Stimulated activated CD8-positive, alpha-beta memory T cell treated with anti-CD3 and anti-CD28 coated beads, Interleukin-4, amount 100 ng/mL, for 4 hours (primary cell): ENCODE results near the gene IQSEC3.
A peak's percentile ranks its signal among the peaks of the same experiment; 100 is the strongest.

Experiments used
- DNase-seq, 2 donors: peaks; one replicate each; pipeline ENCODE4 v3.0.0-alpha.2; 2020; ENCODE audit warnings: low read depth in 2 of 2, low spot score in 1 of 2

Gene IQSEC3

DNA sequence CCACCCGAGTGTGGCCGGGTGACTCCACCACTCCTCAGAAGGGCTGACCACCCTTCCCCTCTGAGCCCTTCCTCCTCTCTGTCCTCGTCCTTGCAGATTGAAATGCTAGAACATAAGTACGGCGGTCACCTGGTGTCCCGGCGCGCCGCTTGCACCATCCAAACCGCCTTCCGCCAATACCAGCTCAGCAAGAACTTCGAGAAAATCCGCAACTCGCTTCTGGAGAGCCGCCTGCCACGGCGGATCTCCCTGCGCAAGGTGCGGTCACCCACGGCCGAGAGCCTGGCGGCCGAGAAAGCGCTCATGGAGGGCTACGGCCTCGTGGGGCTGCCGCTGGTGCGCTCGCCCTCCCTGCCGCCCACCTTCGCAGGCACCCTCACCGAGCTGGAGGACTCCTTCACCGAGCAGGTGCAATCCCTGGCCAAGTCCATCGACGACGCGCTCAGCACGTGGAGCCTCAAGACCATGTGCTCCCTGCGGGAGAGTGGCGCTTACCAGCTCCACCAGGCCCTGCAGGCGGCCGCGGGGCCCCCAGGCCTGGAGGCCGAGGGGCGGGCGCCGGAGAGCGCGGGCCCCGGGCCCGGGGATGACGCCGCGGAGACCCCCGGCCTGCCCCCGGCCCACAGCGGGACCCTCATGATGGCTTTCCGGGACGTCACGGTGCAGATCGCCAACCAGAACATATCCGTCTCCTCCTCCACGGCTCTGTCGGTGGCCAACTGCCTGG, 71.8 kb downstream of the IQSEC3 start:
- DNase-seq: no peak

DNA sequence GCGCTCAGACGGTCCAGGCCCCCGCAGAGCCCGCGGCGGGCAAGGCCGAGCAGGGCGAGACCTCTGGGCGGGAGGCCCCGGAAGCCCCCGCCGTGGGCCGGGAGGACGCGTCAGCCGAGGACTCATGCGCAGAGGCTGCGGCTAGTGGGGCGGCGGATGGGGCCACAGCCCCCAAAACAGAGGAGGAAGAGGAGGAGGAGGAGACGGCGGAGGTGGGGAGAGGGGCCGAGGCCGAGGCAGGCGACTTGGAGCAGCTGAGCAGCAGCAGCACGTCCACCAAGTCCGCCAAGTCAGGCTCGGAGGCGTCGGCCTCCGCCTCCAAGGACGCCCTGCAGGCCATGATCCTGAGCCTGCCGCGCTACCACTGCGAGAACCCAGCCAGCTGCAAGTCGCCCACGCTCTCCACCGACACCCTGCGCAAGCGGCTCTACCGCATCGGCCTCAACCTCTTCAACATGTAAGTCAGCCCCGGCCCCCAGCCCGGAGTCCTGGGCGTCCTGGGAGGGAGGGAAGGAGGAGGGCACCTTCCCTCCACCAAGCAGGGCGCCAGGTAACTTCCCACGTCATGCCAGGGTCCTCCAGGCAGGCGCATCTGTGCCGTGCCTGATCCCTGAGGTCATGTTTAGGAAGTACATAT, 72.4 kb downstream of the IQSEC3 start:
- DNase-seq: peak in 1 of 2 donors; percentile 26

DNA sequence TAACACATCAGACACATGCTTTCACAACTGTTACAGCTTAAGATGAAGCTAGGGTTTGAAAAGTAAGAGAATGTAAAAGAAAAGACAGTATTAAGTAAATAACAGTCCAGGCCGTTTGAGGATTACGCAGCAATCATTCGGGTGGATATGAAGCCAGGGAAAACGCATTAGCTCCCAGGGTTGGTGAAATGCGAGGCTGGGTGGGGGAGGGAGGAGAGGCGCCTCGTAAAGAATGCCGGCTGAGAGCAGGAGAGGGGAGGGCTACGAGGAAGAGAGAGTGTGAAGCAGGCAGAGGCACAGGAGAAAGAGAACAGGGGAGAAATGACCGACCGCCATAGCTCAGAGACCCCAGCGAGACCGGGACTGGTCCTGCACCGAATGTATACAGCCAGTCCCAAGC, 73.0 kb downstream of the IQSEC3 start:
- no peak for DNase-seq

DNA sequence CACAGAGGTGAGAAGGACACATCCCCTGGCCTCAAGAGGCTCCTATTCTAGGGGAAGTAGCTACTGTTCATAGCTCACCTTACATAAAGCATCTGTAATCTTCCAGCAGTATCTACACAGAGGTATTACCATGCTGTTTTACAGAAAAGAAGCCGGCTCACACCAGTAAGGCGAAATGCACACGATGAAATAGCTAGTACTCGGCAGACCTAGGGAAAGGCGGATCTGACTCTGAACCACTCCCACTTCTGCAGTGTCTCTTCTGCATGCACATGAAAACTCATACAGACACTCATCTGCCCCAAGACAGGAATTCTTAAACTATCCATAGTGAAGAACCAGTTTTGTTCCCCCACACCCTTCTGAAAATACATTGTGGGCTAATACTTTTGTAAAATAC, 73.6 kb downstream of the IQSEC3 start:
- no peak for DNase-seq

DNA sequence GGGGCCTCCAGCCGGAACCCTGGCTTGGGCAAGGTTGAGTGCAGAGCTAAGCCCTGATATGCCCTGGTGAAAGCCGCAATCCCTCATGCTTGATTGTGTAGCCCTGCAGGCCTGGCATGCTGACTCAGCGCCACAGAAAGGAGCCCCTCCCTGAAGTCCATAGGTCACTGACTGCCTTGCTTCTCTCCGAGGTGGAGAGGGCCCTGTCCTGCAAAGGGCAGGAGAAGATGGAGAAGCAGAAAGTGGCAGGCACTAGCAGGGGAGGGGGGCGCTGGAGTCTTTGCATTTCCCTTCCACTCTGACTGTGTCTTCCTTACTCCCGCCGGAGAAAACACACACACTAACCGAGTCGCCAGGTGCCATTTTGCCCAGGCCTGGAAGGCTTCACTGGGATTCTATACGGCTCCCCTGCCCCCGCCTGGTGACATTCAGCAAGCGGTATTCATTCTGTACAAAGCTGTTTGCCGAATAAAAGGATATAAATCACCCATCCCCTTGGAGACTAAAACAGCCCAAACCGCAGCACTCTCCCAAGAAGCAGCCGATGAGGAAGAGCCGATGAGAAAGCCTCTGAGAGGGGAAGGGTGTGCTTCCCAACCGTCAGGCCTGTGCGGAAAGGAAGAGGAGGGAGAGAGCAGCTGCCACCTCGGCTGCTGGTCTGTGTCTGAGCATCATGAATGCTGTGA, 77.5 kb downstream of the IQSEC3 start:
- DNase-seq: no peak

DNA sequence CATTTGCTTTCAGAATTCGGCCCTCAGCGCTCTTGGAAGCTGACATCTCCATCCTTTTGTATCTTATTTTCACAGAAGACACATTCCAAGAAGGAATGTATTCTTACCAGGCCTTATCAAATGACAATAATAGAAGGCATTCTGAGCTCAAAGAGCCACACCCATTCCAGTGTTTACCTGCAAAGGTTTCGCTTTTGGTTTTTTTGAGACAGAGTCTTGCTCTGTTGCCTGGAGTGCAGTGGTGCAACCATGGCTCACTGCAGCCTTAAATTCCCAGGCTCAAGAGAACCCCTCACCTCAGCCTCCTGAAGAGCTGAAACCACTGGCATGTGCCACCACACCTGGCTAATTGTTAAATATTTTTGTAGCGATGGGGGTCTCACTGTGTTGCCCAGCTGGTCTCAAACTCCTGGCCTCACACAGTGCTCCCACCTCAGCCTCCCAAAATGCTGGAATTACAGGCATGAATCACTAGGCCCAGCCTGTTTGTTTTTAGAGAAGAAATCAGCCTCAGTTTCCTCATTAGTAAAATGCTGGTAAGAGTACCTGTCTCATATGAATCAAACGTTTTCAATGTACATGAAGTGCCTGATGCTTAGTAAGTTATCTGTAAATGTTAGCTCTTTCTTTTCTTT, 78.2 kb downstream of the IQSEC3 start:
- no peak for DNase-seq

DNA sequence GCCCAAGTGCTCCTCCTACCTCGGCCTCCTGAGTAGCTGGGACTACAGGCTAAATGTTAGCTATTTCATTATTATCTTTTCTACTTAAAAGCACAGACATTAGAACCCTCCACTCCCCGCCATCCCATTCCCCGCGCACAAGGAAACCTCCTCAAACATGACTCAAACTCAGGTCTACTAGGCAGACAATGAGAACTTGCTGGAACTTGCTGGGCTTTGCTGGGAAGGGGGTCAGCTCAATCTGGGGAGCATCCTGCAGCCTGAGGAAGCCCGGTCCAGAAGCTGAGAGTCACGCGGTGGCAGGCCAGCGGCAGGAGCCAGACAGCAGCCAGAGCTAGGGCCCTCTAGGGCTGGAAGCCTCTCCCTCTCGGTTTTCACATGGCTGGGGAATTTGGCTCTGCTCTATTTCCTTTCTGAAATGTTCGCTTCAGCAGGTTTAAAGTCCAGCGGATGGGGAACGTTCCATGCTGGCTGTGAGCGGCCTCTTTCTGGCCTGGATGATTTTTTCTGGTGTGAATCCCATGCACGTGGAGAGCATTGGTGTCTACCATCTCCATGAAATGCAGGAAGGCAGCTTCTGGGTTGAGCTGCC, 78.9 kb downstream of the IQSEC3 start:
- DNase-seq: no peak

DNA sequence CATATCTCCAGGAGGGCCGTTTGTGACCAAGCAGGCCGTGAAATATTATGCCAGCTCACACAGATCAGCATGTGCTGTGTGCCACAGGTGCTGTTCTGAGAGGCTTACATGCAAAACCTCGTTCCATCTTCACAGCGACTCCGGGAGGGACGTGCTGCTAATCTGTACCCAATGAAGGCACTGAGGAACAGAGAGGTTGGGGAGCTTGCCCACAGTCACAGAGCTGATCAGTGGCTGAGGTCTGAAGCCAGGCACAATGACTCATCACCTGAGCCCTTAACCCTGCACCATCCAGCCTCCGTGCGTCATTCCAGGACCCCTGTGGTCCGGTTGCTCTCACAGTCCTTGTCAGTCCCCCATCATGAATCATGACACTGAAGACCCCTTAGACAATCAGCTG, 80.7 kb downstream of the IQSEC3 start:
- no peak for DNase-seq

DNA sequence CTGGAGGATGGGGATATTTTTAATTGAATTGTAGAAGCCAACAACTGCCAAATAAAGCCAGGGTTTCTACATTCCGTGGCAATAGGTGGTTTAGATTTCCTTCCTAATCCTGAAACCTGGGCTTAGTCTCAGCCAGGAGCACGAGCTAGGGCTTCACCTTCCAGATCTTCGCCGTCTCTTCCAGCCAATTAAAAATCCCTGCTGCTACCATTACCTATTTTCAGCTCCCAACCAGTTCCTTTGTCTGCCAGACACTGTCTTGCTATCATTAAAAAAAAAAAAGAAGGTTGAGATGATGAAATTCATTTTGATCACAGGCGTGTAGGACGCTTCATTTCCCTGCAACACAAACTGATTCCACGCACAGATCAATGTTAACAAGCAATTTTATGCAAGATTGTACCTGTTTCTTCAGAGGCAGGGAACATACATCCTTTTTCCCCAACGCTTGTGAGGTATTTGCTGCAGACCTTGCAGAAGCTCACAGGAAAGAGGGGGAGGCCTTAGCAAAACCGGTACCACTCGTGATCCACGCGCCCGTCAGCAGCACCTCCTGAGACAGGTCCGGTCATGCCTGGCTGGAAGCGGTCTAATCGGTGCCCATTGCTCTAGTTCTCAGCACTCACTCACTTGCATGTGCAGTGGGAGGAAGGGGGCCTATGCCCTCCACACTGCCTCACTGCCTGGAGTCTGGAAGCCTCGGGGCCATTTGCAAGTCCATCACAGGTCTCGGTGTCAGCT, 82.3 kb downstream of the IQSEC3 start:
- no peak for DNase-seq

DNA sequence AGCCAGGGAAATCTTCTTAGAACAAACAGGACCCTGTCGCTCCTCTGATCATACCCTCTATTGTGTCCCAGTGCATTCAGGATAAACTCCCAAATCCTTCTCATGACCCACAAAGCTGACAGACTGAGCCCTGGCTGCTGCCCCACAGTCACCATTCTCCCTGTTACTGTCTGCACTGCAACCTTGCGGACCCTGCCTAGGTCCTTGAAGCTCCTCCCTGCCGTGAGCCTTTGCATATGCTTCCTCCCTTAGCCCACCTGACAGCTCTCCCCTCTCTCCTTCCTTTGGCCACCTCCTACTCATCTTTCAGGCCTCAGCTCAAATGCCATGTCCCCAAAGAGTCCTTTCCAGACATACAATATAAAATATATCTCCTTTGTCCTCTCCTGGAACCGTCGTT, 85.0 kb downstream of the IQSEC3 start:
- no peak for DNase-seq

DNA sequence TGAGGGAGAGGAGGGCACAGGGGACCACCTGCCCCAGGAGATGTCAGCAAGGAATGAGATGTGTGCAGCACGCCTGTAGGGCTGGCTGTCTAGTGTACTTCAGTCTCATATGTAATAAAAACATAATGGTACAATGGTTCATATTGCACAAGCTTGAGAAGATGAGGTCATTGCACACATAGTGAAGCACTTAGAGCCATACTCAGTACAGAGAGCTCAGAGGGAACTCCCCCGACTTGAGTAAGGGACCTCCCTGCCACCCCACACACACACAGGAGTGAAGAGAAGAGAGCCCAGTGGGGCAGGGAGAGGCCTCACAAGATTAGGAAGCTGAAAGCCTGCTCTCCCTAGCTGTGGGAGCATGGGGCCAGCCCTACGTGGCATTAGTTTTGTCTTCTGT, 85.9 kb downstream of the IQSEC3 start:
- no peak for DNase-seq

DNA sequence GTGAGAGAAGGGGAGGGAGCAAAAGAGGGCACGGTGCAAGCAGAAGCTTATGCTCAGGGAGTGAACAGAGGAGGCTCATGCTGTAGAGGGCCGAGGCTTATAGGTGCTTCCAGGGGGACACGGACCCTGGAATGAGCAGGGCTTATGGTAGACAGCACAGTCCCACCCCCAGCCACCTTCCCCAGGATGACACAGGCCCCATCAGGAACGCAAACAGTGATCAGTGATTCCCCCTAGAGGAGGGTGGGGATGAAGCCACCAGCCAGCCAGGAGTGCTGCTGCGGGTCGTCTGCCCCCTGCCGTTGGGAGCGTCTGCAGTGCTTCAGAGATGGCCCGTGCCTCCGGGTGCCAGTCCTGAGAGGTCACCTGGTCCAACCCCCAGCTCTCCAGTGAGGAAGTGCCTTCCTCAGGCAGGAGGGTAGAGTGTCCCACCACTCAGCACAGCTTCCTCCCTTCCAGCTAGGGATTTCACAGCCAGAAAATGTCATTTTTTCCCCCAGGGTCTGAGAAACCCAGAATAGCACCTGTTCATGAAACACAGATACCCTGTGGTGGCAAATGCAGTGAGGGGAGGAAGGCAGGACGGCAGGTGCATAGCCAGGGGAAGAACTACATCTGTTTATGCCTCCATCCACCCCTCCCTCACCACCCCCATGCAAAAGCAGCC, 86.6 kb downstream of the IQSEC3 start:
- peak; percentile 18 to 19 for DNase-seq

DNA sequence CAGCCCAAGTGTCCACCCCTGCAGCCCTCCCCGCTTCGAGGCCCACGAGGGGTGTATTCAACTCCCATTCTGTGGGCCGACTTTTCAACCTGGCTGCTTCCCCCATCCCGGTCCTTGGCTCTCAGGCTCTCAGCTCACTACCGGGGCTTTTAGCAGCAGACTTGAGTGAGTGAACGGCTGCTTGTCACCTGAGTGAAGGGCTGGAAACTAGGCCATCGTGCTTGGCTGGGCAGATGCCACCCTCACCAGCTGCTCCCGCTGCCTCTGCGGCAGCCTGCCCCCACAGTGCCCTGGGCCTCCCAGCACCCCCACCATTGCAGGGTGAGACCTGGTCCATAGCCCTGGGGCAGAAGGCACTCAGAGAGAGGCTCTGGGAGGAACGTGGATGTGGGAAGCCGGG, 87.5 kb downstream of the IQSEC3 start:
- no peak for DNase-seq

DNA sequence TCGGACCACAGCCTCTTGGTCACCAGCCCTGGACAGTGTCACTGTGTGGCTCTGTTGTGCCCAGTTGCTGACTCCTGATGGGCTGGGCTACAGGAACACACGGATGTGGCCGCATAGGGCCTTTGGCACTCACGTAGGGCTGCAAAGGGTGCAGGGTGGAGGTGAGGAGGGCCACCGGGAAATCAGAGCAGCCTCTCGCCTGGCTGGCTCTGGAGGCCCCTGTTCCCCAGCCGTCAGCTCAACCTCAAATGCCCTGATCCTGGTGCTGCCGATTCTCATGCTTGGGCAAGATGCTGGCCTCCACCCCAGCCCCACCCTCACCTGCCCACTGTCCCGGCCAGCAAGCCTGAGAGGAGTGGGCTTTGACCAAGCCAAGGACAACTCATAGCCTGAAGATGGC, 88.4 kb downstream of the IQSEC3 start:
- no peak for DNase-seq

DNA sequence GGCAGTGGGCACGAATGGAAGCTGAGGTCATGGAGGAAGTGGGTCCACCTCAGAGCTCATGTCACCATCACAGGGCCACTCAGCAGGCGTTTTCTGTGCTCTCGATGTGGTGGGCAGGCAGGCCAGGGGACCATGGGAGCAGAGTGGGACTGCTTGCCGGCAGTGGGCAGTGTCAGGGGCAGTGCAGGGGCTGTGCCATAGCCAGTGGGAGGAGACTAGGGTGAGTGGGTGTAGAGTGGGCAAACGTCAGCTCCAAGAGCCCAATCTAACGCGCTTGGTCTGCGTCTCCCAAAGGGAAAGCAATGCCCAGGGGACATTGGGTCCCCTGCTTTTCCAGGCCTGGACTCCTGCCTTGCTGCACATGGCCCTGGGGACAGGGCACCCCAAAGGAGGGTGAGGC, 89.1 kb downstream of the IQSEC3 start:
- DNase-seq: no peak

DNA sequence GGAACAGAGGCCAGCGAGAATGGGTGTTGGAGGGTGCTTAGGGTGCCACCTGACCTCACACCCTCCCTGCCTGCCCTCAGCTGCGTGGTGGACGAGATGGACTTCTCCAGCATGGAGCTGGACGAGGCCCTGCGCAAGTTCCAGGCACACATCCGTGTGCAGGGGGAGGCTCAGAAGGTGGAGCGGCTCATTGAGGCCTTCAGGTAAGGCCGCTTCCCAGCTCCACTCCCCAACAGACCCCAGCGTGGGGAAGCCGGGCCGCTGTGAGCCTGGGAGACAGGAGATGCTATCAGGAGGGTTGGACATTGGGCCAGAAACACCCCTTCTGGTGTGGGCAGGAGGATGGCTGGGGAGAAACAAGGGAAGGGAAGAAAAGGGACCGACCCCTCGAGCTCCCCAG, 90.4 kb downstream of the IQSEC3 start:
- no peak for DNase-seq

DNA sequence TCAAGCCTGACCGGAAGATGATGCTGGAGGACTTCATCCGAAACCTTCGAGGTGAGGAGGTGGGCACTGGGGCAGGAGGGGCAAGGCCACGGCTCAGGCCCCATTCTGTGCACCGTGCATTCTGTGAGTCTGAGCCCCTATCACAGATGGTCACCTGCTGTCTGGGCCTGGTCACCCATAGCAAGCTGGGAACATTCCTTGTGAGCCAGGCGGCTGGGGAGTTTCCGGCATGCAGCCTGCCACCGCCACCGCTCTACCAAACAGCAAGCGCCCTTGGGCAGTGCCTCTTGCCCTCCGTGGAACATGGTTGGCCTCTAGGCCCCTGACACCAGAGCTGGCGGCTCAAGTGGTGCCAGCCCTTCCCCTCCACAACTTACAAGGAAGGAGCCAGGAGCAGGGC, 91.1 kb downstream of the IQSEC3 start:
- DNase-seq: no peak

DNA sequence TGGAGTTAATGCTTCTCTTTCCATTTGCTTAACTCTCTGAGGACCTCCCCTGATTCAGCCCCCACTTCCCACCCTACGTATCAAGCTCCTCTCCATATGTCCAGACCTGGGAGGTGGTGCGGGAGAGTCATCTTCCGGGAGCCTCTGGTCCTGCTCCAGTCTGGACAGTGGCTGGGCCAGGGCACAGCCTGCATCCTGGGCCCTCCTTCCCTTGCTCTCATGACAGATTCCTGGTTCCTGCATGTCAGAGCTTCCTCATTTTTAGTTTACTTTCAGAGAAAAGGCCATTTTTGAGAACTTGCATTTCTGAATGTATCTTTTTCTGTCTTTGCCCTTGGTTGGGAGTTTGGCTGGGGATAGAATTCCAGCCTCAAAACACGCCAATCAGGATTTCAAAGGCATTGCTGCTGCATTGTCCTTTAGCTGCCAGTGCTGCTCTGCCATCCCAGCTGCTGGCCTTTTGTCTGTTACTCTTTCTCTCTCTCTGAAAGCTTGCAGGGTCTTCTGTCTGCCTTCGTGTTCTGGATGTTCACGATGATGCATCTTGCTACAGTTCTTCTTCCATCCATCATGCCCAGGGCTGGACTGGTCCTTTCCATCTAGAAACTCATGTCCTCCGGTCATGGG, 92.7 kb downstream of the IQSEC3 start:
- DNase-seq: no peak

DNA sequence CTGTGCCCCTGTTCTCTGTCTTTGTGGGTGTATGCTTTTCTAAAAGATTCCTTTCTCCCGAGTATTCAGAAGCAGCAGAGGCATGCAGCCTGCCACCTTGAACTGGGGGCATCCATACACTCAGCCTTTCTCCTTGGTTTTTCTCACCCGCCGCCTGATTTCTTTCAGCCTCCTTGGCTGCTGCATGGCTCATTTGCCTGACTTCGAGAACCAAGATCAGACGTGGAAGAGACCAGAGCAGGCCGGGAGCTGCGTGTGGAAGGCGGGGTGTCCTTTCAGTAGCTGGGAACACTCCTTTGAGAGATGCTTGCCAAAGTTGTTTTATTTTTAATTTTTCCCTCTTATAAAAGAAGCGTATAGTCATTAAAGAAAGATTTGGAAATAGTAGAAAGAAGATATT, 94.3 kb downstream of the IQSEC3 start:
- no peak for DNase-seq

DNA sequence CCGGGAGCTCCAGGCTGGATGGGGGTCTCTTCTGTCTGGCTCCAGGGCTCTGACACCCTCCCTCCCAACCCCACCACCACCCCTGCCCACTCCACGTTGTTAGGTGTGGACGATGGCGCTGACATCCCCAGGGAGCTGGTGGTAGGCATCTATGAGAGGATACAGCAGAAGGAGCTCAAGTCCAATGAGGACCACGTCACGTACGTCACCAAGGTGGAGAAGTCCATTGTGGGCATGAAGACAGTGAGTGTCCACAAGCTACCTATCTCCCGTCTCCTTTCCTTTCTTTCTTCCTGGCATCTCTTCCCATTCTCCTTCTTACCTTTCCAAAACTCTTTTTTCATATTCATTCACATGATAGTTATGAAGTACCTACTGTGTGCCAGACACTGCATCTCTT, 95.3 kb downstream of the IQSEC3 start:
- no peak for DNase-seq
